ENCODE data around the gene ALX4.
A peak's percentile ranks its signal among the peaks of the same experiment; 100 is the strongest.

ALX4 gene

GRCh38 chr11:44286911-44287310 is 23.0 kb downstream of the ALX4 start:
- no peak for TF ChIP-seq ZNF596 (tag by site-specific recombination; IDR thresholded peaks at IDR 0.05)
- no peak for TF ChIP-seq ZNF366 (tag by site-specific recombination; conservative IDR thresholded peaks at IDR 0.05)
- TF ChIP-seq ZNF239 (tag by site-specific recombination; IDR thresholded peaks at IDR 0.05), result no peak
- no peak for TF ChIP-seq ZNF623 (tag by site-specific recombination; IDR thresholded peaks at IDR 0.05)
- H3K9me3 ChIP-seq (ENCODE audit: control insufficient read depth, insufficient read depth, low read depth, low read length), result no peaks in the 10 kb centered on the region
- no peak overlapping the region for H3K27ac ChIP-seq (ENCODE audit: extremely low read depth, low read depth, low read length)
- no peak overlapping the region for H3K4me3 ChIP-seq (ENCODE audit: low read depth, low read length)
- POLR2A ChIA-PET, result no interaction called here
- CTCF ChIA-PET, result interaction anchor here (0.7 to 3.7 kb wide), 15 partner anchors 14 to 331 kb away, joined by 3 to 29 read pairs (median 4); no protein-coding TSS in a partner anchor
- no peaks in the 10 kb centered on the region for H3K4me1 ChIP-seq (ENCODE audit: control insufficient read depth, insufficient read depth, low read length)
- no peaks in the 10 kb centered on the region for H3K36me3 ChIP-seq (ENCODE audit: control insufficient read depth in 2 of 2, insufficient read depth in 1 of 2, low read length in 2 of 2)

DNA sequence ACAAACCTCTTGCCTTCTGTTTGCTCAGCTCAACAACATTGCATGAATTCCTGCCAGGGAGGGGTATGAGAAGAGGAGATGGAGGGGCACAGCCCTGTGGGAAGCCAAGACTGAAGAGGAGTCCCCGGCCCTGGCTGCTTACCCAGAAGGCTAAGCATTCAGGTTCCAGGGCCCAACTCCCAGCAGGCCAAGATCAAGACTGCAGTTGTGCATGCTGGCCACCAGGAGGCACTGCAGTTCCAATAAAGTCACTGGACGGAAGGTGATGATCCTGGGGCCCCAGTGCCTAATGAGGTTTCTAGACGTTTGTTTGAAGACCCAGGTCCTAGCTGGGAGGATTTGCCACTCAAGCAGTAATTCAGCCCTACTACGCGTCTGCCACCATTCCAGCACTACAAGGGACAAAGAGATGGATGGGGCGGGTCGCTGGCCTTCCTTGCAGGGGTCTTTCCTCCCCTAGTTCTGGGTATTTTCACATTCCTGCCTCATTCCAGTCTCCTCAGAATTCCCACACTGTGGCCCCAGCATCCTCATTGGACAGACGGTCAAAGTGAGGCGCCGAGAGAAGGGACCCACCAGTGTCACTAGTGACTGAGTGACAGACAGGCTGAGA is 23.6 kb downstream of the ALX4 start:
- POLR2A ChIA-PET, result no interaction called here
- Histone ChIP-seq H3K36me3 (ENCODE audit: control insufficient read depth in 2 of 2, insufficient read depth in 1 of 2, low read length in 2 of 2) (no peaks in the 10 kb centered on the region), H3K4me3 (ENCODE audit: low read depth, low read length) (no peak overlapping the region), H3K4me1 (ENCODE audit: control insufficient read depth, insufficient read depth, low read length) (no peaks in the 10 kb centered on the region), H3K9me3 (ENCODE audit: control insufficient read depth, insufficient read depth, low read depth, low read length) (no peaks in the 10 kb centered on the region), H3K27ac (ENCODE audit: extremely low read depth, low read depth, low read length) (no peak overlapping the region)
- CTCF ChIA-PET, result interaction anchor here (0.6 to 3.7 kb wide), 39 partner anchors 8 to 606 kb away, joined by 3 to 29 read pairs (median 4); no protein-coding TSS in a partner anchor
- no peak for TF ChIP-seq ZNF529 (tag by site-specific recombination; IDR thresholded peaks at IDR 0.05; ENCODE audit: insufficient replicate concordance)
- TF ChIP-seq SETDB1 (IDR thresholded peaks at IDR 0.05; ENCODE audit: insufficient read length, low read length), result no peak
- no peak for TF ChIP-seq ZNF202 (tag by site-specific recombination; IDR thresholded peaks at IDR 0.05; ENCODE audit: borderline replicate concordance)
- TF ChIP-seq, protein P1, sequence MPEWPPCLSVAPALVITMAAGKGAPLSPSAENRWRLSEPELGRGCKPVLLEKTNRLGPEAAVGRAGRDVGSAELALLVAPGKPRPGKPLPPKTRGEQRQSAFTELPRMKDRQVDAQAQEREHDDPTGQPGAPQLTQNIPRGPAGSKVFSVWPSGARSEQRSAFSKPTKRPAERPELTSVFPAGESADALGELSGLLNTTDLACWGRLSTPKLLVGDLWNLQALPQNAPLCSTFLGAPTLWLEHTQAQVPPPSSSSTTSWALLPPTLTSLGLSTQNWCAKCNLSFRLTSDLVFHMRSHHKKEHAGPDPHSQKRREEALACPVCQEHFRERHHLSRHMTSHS (tag by site-specific recombination; IDR thresholded peaks at IDR 0.05), result no peak
- TF ChIP-seq ZNF211 (tag by site-specific recombination; IDR thresholded peaks at IDR 0.05; ENCODE audit: low read depth), result no peak
- TF ChIP-seq ZNF341 (tag by site-specific recombination; IDR thresholded peaks at IDR 0.05; ENCODE audit: low read depth), result no peak
- TF ChIP-seq ZFP69B (tag by site-specific recombination; IDR thresholded peaks at IDR 0.05), result no peak
- peak; percentile 95 for TF ChIP-seq ZBTB20 (tag by site-specific recombination; IDR thresholded peaks at IDR 0.05)
- TF ChIP-seq ZNF548 (tag by site-specific recombination; IDR thresholded peaks at IDR 0.05), result no peak
- no peak for TF ChIP-seq ZNF530 (tag by site-specific recombination; IDR thresholded peaks at IDR 0.05; ENCODE audit: low read depth)
- no peak for TF ChIP-seq IKZF3 (tag by site-specific recombination; IDR thresholded peaks at IDR 0.05)
- TF ChIP-seq ZNF747 (tag by site-specific recombination; IDR thresholded peaks at IDR 0.05), result no peak
- TF ChIP-seq ZNF76 (tag by site-specific recombination; IDR thresholded peaks at IDR 0.05; ENCODE audit: borderline replicate concordance, low read depth), result peak; percentile 69
- TF ChIP-seq ZNF292 (tag by site-specific recombination; IDR thresholded peaks at IDR 0.05; ENCODE audit: borderline replicate concordance, low read depth), result no peak
- TF ChIP-seq ZNF423 (tag by site-specific recombination; IDR thresholded peaks at IDR 0.05), result no peak
- no peak for TF ChIP-seq ZNF121 (tag by site-specific recombination; IDR thresholded peaks at IDR 0.05)
- peak; percentile 32; the same call in 1 of the 2 replicates for TF ChIP-seq ZSCAN30 (tag by site-specific recombination; IDR thresholded peaks at IDR 0.05)
- TF ChIP-seq, protein P2, sequence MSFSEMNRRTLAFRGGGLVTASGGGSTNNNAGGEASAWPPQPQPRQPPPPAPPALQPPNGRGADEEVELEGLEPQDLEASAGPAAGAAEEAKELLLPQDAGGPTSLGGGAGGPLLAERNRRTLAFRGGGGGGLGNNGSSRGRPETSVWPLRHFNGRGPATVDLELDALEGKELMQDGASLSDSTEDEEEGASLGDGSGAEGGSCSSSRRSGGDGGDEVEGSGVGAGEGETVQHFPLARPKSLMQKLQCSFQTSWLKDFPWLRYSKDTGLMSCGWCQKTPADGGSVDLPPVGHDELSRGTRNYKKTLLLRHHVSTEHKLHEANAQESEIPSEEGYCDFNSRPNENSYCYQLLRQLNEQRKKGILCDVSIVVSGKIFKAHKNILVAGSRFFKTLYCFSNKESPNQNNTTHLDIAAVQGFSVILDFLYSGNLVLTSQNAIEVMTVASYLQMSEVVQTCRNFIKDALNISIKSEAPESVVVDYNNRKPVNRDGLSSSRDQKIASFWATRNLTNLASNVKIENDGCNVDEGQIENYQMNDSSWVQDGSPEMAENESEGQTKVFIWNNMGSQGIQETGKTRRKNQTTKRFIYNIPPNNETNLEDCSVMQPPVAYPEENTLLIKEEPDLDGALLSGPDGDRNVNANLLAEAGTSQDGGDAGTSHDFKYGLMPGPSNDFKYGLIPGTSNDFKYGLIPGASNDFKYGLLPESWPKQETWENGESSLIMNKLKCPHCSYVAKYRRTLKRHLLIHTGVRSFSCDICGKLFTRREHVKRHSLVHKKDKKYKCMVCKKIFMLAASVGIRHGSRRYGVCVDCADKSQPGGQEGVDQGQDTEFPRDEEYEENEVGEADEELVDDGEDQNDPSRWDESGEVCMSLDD (tag by site-specific recombination; IDR thresholded peaks at IDR 0.05), result no peak
- TF ChIP-seq ZNF654 (tag by site-specific recombination; IDR thresholded peaks at IDR 0.05; ENCODE audit: low read depth), result peak; percentile 67
- TF ChIP-seq, protein P3, sequence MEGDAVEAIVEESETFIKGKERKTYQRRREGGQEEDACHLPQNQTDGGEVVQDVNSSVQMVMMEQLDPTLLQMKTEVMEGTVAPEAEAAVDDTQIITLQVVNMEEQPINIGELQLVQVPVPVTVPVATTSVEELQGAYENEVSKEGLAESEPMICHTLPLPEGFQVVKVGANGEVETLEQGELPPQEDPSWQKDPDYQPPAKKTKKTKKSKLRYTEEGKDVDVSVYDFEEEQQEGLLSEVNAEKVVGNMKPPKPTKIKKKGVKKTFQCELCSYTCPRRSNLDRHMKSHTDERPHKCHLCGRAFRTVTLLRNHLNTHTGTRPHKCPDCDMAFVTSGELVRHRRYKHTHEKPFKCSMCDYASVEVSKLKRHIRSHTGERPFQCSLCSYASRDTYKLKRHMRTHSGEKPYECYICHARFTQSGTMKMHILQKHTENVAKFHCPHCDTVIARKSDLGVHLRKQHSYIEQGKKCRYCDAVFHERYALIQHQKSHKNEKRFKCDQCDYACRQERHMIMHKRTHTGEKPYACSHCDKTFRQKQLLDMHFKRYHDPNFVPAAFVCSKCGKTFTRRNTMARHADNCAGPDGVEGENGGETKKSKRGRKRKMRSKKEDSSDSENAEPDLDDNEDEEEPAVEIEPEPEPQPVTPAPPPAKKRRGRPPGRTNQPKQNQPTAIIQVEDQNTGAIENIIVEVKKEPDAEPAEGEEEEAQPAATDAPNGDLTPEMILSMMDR (tag by site-specific recombination; IDR thresholded peaks at IDR 0.05), result peak; percentile 52; the same call in 1 of the 2 replicates
